ENCODE measurements around the gene SPN.

DNA sequence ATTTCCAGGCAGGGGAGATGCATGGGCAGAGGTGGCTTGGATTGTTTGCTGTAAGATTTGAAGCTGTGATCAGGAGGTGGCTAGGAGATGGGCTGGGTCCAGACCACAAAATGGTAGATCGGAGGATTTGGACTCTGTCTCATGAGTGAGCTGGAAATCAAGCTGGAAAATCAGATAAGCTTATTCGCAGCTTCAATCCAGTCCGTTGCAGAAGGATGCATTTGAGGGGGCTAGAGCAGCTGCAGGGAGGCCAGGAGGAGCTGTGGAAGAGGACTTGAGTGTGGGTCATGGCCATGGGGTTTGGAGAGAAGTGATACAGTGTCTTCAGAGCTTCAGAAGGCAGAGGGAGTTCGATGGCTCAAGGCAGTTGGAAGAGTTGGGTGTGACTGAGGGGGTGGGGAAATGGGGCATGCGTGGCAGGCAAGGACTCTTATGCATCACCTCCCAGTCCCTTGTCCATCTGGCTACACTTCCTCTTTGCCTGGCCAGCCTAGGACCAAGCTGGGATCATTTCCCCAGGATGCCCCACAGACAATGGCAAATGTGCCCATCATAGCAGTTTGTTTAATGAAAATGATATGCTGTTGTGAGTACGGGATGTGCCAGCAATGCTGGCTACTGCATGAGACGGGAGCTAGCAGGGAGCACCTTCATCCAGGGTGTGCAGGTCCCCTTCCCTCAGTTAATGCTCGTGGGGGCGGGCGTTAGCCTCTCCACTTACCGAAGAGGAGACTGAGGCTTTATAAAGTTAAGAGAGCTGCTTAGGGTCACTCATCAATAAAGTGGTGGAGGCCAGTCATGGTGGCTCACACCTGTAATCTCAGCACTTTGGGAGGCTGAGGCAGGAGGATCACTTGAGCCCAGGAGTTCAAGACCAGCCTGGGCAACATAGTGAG lies 36.5 kb downstream of the SPN start:
- TF ChIP-seq, protein P1, sequence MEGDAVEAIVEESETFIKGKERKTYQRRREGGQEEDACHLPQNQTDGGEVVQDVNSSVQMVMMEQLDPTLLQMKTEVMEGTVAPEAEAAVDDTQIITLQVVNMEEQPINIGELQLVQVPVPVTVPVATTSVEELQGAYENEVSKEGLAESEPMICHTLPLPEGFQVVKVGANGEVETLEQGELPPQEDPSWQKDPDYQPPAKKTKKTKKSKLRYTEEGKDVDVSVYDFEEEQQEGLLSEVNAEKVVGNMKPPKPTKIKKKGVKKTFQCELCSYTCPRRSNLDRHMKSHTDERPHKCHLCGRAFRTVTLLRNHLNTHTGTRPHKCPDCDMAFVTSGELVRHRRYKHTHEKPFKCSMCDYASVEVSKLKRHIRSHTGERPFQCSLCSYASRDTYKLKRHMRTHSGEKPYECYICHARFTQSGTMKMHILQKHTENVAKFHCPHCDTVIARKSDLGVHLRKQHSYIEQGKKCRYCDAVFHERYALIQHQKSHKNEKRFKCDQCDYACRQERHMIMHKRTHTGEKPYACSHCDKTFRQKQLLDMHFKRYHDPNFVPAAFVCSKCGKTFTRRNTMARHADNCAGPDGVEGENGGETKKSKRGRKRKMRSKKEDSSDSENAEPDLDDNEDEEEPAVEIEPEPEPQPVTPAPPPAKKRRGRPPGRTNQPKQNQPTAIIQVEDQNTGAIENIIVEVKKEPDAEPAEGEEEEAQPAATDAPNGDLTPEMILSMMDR (IDR thresholded peaks at IDR 0.05), result no peak
- TF ChIP-seq POLR2A (IDR thresholded peaks at IDR 0.05) (no peak), EP300 (IDR thresholded peaks at IDR 0.05) (no peak)

All from tibial nerve (tissue), 4 donors.